Daoy (cell line): ENCODE measurements around the gene GARNL3. TPM values are rescaled to one million over a fixed set of nuclear protein-coding genes. Genes with fewer than 3 reads are reported as not detected.
A peak's percentile ranks its signal among the peaks of the same experiment; 100 is the strongest.

ENCODE experiments used
- DNase-seq: peaks from one replicate; pipeline ENCODE4 v3.0.0-alpha.2; 2015; ENCODE audit warnings: low read depth
- total RNA-seq: library from RNA; depleted of rRNA; stranded (reverse); fragments of >200 nt; shearing (Covaris generic); gene quantifications from 2 replicates; pipeline ENCODE4 v1.2.3, GENCODE V29; 2014

GARNL3 gene
- total RNA-seq, 1 experiment from 2014 or later: 3.5 TPM

- DNase-seq: no peak
Observed at GRCh38 chr9:127403507-127404192, 139.1 kb downstream of the GARNL3 start.

- no peak for DNase-seq
Observed at GRCh38 chr9:127404631-127405030, 140.1 kb downstream of the GARNL3 start.

GRCh38 chr9:127405344-127406125, 141.0 kb downstream of the GARNL3 start:
- DNase-seq: no peak

DNA sequence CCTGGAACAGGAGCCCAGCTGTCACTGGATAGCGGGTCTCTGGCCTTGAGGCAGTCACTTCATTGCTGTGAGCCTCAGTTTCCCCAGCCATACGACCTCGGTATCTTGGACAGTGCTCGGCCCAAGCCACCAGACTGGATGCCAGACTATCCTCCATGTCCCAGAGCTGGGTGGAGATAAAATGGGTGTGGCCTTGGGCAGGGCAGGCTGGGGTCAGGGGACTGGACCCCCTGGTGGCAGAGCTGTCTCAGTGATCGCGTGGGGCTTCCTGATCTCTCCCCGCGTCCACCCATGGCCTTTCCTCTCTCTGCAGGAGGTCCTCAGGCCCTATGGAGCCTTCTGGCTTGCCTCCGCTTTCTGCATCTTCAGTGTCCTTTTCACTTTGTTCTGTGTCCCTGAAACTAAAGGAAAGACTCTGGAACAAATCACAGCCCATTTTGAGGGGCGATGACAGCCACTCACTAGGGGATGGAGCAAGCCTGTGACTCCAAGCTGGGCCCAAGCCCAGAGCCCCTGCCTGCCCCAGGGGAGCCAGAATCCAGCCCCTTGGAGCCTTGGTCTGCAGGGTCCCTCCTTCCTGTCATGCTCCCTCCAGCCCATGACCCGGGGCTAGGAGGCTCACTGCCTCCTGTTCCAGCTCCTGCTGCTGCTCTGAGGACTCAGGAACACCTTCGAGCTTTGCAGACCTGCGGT, 142.4 kb downstream of the GARNL3 start:
- DNase-seq: no peak

- no peak for DNase-seq
Observed at GRCh38 chr9:127407492-127407843, 142.9 kb downstream of the GARNL3 start.

DNA sequence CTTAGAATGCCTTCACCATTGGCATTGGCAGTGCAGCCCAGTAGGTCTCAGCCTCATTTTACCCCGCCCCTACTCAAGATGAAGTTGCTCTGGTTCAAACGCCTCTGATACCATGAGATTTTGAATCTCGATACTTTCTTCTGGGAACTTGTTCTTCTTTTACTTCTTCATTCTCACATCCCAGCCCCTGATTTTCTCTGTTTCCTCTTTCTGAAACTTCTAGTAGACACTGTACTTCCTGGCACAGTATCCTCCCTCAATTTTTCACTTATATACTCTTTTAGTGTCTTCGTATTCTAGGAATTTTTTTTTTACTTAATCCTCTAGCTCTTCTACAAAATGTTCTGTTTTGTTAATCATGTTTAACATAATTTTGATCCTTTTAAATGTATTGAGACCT, 146.5 kb downstream of the GARNL3 start:
- no peak for DNase-seq

DNA sequence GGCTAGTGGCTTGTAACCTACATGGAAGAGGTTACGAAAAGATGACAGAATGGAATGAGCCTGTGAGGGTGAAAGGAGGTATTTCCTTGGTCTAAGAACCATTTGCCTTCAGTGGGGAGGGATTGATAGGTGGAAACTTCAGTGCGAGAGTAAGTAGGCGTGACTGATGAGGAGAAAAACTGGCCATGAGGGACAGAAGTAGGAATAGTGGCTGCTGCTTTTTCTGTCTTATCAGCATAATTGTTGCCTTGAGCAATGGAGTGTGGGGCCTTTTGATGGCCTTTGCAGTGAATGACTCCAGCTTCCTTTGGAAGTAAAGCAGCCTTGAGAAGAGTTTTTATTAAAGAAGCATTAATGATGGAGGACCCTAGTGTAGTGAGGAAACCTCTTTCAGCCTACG, 150.6 kb downstream of the GARNL3 start:
- DNase-seq: no peak

- no peak for DNase-seq
Observed at GRCh38 chr9:127415657-127416056, 151.1 kb downstream of the GARNL3 start.

DNA sequence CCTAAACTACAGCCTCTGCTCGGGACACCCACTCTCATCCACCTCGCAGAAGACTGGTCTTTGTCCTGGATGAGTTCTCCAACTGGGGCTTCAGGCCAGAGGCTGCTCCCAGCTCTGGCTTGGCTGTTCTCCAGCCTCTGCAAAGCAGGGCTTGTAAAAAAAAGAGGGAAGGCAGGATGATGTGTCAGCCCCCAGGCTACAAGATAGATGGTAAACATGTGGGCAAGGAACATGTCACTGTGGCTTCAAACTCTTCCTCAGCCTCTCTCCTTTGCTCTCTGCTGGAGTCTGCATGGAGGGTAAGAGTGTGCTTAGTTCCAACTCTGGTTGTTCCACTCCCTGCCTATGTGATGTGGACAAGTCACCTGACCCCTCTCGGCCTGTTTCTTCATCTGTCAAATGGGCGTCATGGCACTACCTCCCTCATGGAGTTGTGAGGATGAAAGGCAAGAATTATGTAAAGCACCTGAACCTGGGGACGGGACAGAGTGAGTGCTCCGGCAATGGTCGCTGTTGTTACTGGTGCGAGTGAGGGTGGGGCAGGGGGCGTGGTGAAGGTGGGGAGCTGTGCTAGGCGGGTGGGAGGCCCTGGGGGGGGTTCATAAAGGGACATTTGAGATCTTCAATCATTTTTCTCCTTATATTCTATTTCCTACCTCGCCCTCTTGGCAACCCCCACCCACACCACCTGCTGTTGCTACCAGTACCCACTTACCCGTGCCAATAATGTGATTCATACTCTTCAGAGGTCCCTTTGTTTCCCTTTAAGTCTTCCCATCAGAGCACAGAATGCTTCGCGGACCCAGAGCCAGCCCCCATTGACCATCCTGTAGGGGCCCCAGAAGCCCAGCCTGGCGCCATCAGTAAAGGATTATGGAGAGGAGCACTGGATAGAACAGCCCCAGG, 152.8 kb downstream of the GARNL3 start:
- DNase-seq: peak; percentile 87

GRCh38 chr9:127418037-127418471, 153.5 kb downstream of the GARNL3 start:
- DNase-seq: no peak

GRCh38 chr9:127419348-127419747, 154.8 kb downstream of the GARNL3 start:
- no peak for DNase-seq

DNA sequence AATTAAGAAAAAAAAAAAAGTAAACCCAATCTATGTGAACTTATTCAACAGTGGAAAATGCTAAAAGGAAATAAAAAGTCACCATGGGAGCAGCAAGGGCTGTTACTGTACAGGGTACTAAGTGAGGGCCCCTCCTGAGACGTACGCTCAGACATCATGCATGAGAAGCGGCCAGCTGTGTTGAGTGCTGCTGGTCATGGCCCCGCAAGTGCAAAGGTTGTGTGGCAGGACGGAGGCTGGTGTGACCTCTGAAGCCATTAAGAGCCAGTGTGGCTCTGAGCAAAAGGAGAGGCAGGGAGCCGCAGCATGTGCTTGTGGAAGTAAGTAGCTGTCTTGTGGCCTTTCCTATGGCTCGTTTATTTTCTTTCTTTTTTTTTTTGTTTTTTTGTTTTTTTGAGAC, 156.5 kb downstream of the GARNL3 start:
- DNase-seq: no peak

DNA sequence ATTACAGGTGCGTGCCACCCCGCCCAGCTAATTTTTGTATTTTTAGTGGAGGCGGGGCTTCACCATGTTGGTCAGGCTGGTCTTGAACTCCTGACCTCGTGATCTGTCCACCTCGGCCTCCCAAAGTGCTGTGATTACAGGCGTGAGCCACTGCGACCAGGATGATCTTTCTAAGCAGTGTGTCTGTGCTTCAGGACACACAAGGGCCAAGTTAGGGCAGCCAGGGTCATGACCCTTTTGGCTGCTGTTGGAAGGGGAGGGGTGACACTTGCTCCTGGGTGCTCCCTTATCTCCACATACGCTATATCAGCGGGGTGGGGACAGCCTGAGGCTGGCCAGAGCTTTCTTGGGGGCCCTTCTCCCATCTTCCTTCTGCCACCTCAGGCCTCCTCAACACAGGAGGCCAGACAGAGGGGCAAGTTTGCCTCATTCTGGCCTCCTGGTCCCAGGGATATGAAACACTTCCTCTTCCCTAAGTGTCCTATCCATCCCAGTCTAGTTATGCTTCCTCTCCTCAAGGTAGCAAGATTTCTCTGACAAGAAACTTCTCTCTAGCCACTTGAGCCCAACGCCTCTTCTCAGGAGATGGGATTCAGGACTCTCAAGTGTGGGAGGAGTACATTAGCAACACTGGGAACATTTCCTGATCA, 157.7 kb downstream of the GARNL3 start:
- no peak for DNase-seq

DNA sequence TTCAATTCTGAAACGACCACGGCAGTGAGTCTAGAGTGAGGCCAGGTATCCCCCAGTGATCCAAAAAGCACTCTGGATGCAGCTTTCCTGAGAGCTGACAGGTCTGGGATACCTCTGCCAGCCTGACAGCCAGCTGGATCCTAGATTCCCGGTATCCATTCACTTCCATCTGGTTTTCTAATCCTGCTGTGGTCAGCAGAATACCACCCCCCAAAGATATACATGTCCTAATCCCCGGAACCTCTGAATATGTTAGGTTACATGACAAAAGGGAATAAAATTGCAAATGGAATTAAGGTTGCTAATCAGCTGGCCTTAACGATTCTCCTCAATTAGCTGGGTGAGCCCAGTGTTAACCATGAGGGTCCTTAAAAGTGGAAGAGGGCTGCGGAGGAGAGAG, 158.2 kb downstream of the GARNL3 start:
- DNase-seq: no peak

- no peak for DNase-seq
Observed at GRCh38 chr9:127423476-127423933, 158.9 kb downstream of the GARNL3 start.

DNA sequence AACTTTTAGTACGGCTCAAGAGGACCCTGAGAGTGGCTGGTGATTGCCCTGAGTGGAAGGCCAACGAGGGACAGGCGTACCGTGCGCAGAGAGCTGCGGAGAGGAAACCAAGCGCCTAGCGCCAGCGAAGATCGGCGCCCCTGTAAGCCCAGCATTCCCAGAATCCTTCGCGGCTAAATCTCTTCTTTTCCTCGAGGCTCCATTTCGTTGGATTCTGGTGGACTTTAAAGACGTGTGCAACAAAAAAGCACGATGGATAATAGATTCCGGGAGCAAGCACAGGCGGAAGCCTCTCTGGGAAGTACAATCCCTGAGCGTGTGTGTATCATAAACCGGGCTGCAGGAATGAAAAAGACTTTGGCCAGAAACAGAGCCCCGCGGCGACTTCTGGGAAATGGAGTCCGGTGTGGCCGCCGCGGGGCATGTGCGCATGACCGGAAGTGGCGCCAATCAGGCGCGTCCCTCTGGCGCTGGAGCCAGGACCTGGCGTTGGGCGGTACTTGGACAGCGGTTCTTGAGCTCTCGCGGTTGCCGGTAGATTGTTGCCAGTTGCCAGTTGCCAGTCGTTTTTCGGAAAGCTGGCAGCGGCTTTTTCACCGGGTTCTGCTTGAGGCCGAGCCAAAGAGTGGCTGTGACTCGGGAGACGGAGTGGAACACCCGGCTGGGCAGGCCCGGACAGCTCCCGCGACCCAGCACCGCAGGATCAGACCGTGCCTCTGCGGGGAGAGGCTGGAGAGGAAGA, 159.5 kb downstream of the GARNL3 start, which contains the start of gene ZNF79:
TSS of gene ZNF79 (plus strand) at position 449 of the 742 bp plus-strand sequence. CDS start 406 bp downstream, outside the sequence.
- DNase-seq: peak; percentile 98

DNA sequence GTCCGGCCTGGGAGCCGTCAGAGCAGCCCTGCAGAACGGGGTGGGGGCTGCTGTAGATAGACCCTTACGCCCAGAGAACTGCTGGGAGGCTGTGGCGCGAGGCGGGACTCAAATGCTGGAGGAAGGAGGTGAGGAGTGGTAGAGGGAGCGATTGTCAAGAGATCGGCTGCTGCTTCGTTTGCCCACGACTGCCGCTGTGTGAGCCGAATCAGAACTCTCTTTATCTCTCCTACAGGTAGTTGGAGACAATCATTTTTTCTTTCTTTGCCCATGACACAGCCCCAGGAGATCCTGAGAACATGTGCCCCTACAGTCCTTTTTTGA, 160.1 kb downstream of the GARNL3 start:
- DNase-seq: no peak

- DNase-seq: no peak
Observed at GRCh38 chr9:127426756-127427155, 162.2 kb downstream of the GARNL3 start.

DNA sequence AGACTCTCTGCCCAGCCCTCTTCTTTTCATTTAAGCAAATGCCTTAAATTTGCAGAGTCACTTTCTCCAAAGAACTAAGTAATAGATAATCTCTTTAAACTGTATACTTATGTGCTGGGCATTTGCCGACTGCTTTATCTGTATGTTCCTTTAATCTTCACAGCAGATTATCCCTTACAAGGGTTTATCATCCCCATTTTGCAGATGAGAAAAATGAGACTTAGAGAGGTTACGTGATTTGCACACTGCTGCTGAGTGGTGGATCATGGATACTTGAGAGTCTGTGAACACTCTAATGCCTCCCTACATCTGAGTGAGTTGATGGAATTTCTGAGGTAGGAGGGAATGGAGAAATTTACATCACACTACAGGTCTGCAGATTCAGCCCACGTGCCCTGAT, 163.8 kb downstream of the GARNL3 start:
- no peak for DNase-seq

DNA sequence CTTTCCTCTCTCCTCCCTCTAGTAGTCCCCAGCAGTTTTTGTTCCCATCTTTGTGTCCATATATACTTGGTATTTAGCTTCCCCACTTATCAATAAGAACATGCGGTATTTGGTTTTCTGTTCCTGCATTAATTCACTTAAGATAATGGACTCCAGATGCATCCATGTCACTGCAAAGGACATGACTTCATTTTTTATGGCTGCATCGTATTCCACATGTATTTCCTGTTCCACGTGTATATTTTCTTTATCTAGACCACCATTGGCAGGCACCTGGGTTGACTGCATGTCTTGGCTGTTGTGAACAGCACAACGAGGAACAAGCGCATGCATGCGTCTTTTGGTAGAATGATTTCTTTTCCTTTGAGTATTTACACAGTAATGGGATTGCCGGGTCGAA, 165.8 kb downstream of the GARNL3 start:
- no peak for DNase-seq
